Activated T-helper 17 cell treated with anti-CD3 and anti-CD28 coated beads, Interleukin-2, amount 50 U/mL, for 72 hours (primary cell): ENCODE data around the gene ADGRL1. TPM values are rescaled to one million over a fixed set of nuclear protein-coding genes. Genes with fewer than 3 reads are reported as not detected.
A peak's percentile ranks its signal among the peaks of the same experiment; 100 is the strongest.
"Not testable (repeated sequence)": the region's sequence is repeated elsewhere in the genome, so short reads cannot be mapped to it uniquely, and the experiment has no call there.

Experiments used
- ATAC-seq: fragments of 150-1000 bp; cut with Tn5 transposase; replicated peaks from 2 replicates; pipeline ENCODE4 v1.10.0; 2021; ENCODE audit warnings: mild to moderate bottlenecking, moderate library complexity
- H3K27ac Mint-ChIP-seq: one replicate; pipeline ENCODE4 v1.8.0; 2022; ENCODE audit warnings: mixed read lengths
- H3K27me3 Mint-ChIP-seq: one replicate; pipeline ENCODE4 v1.8.0; 2022; ENCODE audit warnings: mixed read lengths
- H3K36me3 Mint-ChIP-seq: one replicate; pipeline ENCODE4 v1.8.0; 2022; ENCODE audit warnings: low read depth, mild to moderate bottlenecking, mixed read lengths
- H3K4me1 Mint-ChIP-seq: one replicate; pipeline ENCODE4 v1.8.0; 2022; ENCODE audit warnings: mixed read lengths
- H3K4me3 Mint-ChIP-seq: one replicate; pipeline ENCODE4 v1.8.0; 2022; ENCODE audit warnings: mild to moderate bottlenecking, mixed read lengths
- H3K9me3 Mint-ChIP-seq: one replicate; pipeline ENCODE4 v1.8.0; 2022; ENCODE audit warnings: mixed read lengths
- total RNA-seq, 2 donors: library from RNA; stranded (reverse); gene quantifications; one replicate each; pipeline ENCODE4 v1.2.3, GENCODE V29; 2022

Gene ADGRL1
- total RNA-seq, 2 donors from 2014 or later: 3.9 to 8.4 TPM

DNA sequence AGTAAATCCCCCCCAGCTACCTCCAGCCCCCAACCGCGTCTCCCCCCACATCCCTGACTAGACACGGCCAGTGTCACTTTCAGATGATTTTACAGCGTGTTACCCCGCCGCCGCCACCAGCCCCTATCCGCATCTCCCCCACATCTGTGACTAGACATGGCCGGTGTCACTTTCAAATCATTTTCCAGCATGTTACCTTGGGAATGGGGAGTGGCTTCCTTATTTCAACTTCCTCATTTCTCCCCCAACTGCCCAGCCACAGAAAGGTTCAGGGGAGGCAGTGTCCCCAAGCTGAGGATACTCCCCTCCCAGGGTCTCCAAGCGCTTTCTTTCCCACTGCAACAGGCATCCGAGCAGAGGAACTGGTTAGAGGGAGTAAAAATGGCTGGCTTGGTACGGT, 18.4 kb downstream of the ADGRL1 start:
- Mint-ChIP-seq H3K36me3 (no peaks in the 10 kb centered on the region), H3K27me3 (no peaks in the 10 kb centered on the region), H3K9me3 (no peaks in the 10 kb centered on the region), H3K27ac (no peak overlapping the region), H3K4me3 (no peak overlapping the region), H3K4me1 (peaks cover 8% of the 10 kb centered on the region)
- no peak for ATAC-seq

DNA sequence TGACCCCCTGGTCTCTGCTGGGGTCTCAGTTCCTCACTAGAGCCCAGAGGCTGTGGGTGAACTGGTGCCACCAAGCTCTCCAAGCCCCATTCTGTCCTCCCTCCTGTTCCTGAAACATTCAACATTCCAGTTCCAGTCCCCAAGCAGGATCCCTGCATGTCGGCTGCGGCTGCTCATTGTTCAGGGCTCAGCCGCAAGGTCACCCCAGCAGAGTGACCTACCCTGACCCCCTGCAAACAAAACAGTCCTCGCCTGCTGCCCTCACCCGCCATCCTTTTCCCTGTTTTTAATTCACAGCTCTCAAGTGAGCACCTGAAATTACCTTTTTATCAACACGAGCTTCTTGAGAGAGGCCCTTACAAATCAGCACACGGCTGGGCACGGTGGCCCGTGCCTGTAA, 19.3 kb downstream of the ADGRL1 start:
- ATAC-seq: not testable (repeated sequence)

DNA sequence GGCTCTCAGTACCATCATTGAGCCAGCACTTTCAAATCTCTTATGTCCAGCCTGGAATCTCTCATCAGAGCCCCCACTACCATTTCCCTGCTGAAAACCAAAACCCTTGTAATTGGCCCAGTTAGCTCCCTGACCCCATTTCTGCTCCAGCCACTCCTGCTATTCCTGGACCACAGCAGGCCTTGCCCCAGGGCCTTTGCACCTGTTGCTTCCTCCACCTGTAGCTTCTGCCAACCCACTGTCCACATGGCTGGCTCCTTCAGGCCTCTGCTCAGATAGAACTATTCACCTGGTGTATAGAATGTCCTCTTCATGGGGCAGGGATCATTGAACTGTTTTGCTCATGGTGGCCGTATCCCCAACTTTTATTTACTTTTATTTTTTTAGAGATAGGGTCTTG, 20.3 kb downstream of the ADGRL1 start:
- H3K27me3 Mint-ChIP-seq, H3K4me3 Mint-ChIP-seq, H3K4me1 Mint-ChIP-seq, ATAC-seq, H3K9me3 Mint-ChIP-seq, H3K36me3 Mint-ChIP-seq: not testable (repeated sequence)
- H3K27ac Mint-ChIP-seq: peak overlapping the region; percentile 86

More for the DNA sequence above, 19.3 kb downstream of the ADGRL1 start:
- not testable (repeated sequence) for H3K27me3 Mint-ChIP-seq, H3K36me3 Mint-ChIP-seq, H3K27ac Mint-ChIP-seq, H3K9me3 Mint-ChIP-seq, H3K4me3 Mint-ChIP-seq, H3K4me1 Mint-ChIP-seq

DNA sequence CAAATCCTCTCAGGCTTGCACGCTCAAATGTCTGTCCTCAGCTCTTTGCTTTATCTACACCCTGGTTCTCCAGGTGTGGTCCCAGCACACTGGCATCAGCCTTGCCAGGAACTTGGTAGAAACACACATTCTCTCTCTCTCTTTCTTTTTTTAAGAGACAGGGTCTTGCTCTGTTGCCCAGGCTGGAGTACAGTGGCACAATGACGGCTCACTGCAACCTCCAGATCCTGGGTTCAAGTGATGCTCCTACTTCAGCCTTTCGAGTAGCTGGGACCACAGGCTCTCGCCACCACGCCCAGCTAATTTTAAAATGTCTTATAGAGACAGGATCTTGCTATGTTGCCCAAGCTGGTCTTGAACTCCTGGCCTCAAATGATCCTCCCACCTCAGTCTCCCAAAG, 20.8 kb downstream of the ADGRL1 start:
- H3K27ac Mint-ChIP-seq: peak overlapping the region; percentile 86
- no peak for ATAC-seq
- peaks cover 4% of the 10 kb centered on the region for H3K4me1 Mint-ChIP-seq
- H3K27me3 Mint-ChIP-seq: no peaks in the 10 kb centered on the region
- no peaks in the 10 kb centered on the region for H3K36me3 Mint-ChIP-seq
- H3K9me3 Mint-ChIP-seq: no peaks in the 10 kb centered on the region
- no peak overlapping the region for H3K4me3 Mint-ChIP-seq

DNA sequence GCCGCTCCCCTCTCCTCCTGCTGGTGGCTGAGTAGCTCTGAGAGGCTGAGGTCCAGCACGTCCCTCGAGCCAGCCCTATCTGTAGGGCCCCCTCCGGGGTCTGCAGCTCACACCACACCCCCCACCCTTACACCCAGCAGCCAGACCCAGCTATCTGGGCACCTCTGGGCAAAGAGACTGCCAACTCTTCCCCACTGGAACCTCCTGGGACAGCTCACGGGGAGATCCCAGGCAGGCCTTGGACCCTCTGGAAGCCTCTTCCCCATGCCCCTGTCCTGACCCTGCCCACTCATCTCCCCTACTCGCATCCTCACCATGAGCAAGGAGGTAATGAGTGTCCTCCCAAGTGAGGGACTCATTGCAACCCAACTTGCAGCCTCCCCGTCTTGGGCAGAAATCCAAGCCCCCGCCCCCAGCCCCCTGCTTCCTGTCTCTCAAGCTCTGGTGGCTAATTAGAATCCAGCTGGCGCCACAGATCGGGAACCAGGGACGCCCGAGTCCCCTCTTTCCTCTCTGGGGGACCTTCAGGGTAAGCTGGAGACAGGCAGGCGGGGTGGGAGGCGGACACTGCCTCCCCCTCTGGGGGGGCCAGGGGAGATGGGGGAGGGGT, 22.1 kb downstream of the ADGRL1 start:
- H3K27ac Mint-ChIP-seq: no peak overlapping the region
- no peak overlapping the region for H3K4me3 Mint-ChIP-seq
- no peaks in the 10 kb centered on the region for H3K9me3 Mint-ChIP-seq
- ATAC-seq: no peak
- H3K36me3 Mint-ChIP-seq: no peaks in the 10 kb centered on the region
- H3K4me1 Mint-ChIP-seq: peaks cover 4% of the 10 kb centered on the region
- no peaks in the 10 kb centered on the region for H3K27me3 Mint-ChIP-seq

DNA sequence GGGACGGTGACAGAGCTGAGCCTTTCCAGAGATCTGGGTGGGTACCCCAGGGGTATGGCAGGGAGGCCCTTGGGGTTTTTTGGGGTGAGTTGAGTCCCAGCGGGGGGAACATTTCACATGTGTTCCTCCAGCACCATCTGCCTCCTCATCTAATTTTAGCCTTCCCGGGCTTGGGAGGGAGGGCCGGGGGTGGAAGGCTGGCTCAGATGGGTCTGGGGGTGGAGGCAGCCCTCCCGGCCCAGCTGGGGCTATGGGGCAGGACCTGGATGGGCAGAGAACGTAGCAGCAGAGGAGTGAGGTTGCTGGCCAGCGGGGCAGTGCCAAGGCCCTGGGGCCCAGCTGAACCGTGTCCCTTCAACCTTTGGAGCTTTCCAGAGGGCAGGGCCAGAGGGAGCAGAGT, 23.5 kb downstream of the ADGRL1 start:
- H3K27me3 Mint-ChIP-seq: no peaks in the 10 kb centered on the region
- no peak overlapping the region for H3K27ac Mint-ChIP-seq
- peaks cover 4% of the 10 kb centered on the region for H3K4me1 Mint-ChIP-seq
- H3K36me3 Mint-ChIP-seq: no peaks in the 10 kb centered on the region
- H3K9me3 Mint-ChIP-seq: no peaks in the 10 kb centered on the region
- no peak overlapping the region for H3K4me3 Mint-ChIP-seq
- no peak for ATAC-seq

DNA sequence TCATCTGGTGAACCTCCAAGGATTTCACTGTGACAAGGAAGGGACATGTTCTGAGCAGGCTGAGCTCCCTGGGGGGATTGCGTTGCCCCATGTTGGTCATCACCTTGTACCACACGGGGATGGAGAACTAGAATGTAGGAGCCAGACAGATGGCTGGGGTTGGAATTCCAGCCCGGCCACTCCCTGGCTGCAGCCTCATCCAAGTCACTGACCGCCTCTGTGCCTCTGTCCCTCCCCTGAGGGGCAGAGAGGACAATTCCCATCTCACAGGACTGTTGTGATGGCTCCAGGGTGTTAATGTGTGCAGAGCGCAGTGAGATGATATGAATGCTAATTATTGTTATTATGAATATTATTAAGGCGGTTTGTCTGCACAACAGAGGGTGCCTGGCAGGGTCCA, 24.1 kb downstream of the ADGRL1 start:
- Mint-ChIP-seq H3K27ac (no peak overlapping the region), H3K4me3 (no peak overlapping the region), H3K36me3 (peaks cover 4% of the 10 kb centered on the region), H3K27me3 (no peaks in the 10 kb centered on the region), H3K4me1 (peaks cover 4% of the 10 kb centered on the region), H3K9me3 (no peaks in the 10 kb centered on the region)
- ATAC-seq: no peak

DNA sequence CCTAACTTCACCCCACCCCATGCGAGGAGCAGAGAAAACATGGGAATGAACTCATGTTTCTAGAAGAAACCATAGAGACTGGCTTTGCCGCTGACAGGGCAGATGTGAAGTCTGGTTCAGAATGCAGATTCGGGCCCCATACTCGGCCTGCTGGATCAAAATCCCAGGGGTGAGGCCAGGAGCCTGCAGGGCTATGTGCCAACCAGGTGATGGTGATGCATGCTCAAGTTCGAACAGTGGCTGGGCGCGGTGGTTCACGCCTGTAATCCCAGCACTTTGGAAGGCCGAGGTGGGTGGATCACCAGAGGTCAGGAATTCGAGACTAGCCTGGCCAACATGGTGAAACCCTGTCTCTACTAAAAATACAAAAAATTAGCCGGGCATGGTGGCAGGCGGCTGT, 24.8 kb downstream of the ADGRL1 start:
- not testable (repeated sequence) for H3K9me3 Mint-ChIP-seq, H3K4me3 Mint-ChIP-seq, H3K27me3 Mint-ChIP-seq, H3K4me1 Mint-ChIP-seq, H3K27ac Mint-ChIP-seq, ATAC-seq, H3K36me3 Mint-ChIP-seq

DNA sequence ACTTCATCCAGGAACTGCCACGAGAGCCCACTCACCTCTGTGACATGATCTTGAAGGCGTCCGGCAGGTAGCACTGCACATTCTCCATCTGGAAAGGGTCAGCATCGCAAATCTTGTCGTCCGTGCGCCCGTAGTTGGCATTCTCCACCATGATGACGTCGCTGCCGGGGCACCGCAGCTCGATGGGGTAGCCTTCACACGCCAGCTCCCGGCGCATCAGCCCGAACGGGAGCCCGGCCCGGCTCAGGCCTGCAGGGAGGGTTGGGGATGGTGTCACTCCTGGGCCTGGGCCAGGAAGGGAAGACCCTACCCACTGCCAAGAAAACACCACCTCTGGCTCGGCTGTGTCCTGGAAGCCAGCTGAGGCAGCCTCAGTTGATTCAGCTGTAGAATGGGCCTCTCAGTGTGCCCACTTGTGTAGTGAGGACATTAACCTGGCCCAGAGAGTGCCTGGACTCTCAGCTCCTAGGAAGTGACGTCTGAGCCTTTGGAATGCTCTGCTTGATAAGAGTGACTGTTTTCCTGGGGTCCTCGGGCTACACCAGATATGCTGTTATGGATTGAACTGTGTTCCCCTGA, 28.4 kb downstream of the ADGRL1 start:
- ATAC-seq: no peak
- Mint-ChIP-seq H3K9me3 (no peaks in the 10 kb centered on the region), H3K36me3 (peaks cover 25% of the 10 kb centered on the region), H3K27ac (peak overlapping the region; percentile 42), H3K4me3 (no peak overlapping the region), H3K27me3 (no peaks in the 10 kb centered on the region), H3K4me1 (peaks cover 7% of the 10 kb centered on the region)

DNA sequence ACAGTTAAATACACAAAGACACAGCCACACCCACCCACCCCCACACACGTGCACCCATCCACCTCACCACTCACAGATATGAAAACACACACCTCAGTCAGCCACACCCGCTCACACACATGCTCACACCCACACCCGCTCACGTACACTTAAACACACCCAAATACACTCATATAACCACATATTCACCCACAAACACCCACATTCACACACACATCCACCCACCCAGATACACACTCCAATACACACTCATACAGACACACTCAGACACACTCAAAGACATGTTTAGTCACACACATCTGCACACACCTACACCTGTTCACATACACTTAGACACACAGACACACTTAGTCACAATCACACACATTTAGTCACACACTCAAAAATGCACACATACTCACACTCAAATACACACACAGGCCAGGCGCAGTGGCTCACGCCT, 30.6 kb downstream of the ADGRL1 start:
- H3K36me3 Mint-ChIP-seq: peaks cover 37% of the 10 kb centered on the region
- H3K4me1 Mint-ChIP-seq: peaks cover 10% of the 10 kb centered on the region
- no peak overlapping the region for H3K4me3 Mint-ChIP-seq
- H3K27me3 Mint-ChIP-seq: no peaks in the 10 kb centered on the region
- no peaks in the 10 kb centered on the region for H3K9me3 Mint-ChIP-seq
- H3K27ac Mint-ChIP-seq: peak overlapping the region; percentile 43
- no peak for ATAC-seq

DNA sequence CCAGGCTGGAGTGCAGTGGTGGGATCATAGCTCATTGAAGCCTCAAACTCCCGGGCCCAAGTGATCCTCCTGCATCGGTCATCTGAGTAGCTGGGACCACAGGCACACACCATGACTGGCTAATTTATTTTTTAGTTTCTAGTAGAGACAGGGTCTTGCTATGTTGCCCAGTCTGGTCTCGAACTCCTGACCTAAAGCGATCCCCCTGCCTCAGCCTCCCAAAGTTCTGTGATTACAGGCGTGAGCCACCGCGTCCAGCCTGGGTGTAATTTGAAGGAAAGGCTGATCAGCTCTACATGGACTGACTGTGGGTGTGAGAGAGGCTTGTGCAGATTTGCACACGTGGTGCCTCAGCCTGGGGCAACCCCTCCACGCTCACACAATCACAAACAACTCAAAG, 31.1 kb downstream of the ADGRL1 start:
- H3K27ac Mint-ChIP-seq: peak overlapping the region; percentile 43
- no peak for ATAC-seq
- H3K36me3 Mint-ChIP-seq: peaks cover 42% of the 10 kb centered on the region
- no peak overlapping the region for H3K4me3 Mint-ChIP-seq
- H3K9me3 Mint-ChIP-seq: no peaks in the 10 kb centered on the region
- H3K27me3 Mint-ChIP-seq: no peaks in the 10 kb centered on the region
- H3K4me1 Mint-ChIP-seq: peaks cover 14% of the 10 kb centered on the region

DNA sequence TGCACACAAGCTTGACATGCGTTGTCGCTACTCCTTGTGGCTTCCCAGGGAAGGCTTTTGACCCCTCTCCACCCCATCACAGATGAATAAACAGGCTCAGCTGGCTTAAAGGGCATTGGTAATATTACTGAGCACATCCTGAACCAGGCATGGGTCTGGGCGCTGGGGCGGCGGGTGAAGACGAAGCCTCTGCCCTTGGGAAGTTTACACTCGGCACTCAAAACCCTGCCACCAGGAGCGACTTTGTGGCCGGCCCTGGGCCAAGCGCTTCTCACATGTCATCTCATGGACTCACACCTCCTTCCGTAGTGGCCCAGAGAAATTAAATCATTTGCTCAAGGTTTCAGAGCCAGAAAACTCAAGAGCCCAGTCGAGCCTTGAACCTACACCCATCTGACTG, 37.0 kb downstream of the ADGRL1 start:
- Mint-ChIP-seq H3K4me3 (no peak overlapping the region), H3K9me3 (no peaks in the 10 kb centered on the region), H3K4me1 (peaks cover 22% of the 10 kb centered on the region), H3K36me3 (peaks cover 25% of the 10 kb centered on the region), H3K27ac (no peak overlapping the region), H3K27me3 (no peaks in the 10 kb centered on the region)
- ATAC-seq: no peak

DNA sequence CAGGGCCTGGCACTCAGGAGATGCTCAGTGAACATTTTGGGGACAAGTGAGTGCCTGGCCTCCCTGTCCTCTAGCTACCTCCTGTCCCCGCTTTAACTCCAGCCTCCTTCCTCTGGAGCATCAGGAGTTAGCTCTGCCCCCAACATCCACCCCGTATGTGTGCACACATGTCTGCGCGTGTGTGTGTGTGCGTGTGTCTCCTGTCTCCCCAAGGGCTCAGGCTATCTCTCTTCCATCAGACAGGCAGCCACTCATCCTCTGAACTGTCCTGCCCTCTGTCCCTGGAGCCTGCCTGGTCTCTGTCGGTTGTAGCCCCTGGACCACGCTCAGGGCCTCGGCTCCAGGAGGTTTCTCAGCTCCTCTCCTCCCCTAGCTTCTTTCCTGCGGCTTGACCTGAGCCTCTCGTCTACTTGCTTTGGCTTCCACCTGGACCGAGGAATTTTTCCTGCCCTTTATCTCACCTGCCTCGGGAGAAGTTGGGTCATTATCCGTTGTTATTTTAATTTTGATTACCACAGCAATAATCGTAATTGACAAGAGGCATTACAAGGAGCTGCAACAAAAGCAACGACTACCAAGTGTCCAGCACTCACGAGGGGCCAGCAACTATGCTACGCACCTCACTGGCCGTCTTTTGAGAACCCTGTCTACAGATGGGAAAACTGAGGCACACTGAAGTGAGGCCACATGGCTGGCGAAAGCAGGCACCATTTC, 37.6 kb downstream of the ADGRL1 start:
- Mint-ChIP-seq H3K27ac (peak overlapping the region; percentile 27), H3K36me3 (peaks cover 21% of the 10 kb centered on the region), H3K4me3 (no peak overlapping the region), H3K4me1 (peaks cover 22% of the 10 kb centered on the region), H3K9me3 (no peaks in the 10 kb centered on the region), H3K27me3 (no peaks in the 10 kb centered on the region)
- peak; percentile 1 for ATAC-seq

DNA sequence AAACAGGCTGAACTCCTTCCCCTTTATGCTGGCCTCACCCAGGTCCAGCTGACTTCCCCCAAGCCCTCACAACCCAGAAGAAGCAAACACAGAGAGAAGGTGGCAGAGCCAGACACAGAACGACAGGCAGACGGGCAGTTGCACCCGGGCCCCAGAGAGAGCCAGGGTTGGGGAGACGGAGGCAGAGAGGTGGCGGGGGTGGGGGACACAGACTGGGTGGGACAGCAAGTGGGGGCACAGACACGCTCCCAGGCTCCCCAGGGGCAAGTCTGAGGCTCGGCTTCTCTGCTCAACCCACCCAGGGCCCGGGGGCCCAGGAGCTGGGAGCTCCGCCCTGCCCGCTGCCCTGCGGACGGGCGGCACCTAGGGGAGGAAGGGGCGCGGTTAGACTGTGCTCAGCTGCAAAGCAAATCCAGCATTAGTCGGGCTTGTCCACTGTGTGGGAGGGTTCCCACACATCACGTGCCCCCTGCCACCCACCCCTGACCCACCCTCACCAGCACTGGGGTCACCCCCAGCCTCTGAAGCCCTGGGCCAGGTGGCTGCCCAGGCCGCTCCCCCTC, 38.3 kb downstream of the ADGRL1 start:
- no peaks in the 10 kb centered on the region for H3K27me3 Mint-ChIP-seq

More for the DNA sequence above, 38.3 kb downstream of the ADGRL1 start:
- Mint-ChIP-seq H3K9me3 (no peaks in the 10 kb centered on the region), H3K36me3 (peaks cover 18% of the 10 kb centered on the region), H3K4me1 (peaks cover 22% of the 10 kb centered on the region), H3K4me3 (peak overlapping the region; percentile 79), H3K27ac (peak overlapping the region; percentile 93)
- ATAC-seq: peak; percentile 63
